HG03571 (cell line): ENCODE data around the gene PNMA5.
A peak's percentile ranks its signal among the peaks of the same experiment; 100 is the strongest.

ENCODE experiments used
- ATAC-seq: cut with Tn5 transposase; IDR thresholded peaks from one replicate; pipeline ENCODE4 v1.9.1; 2021; ENCODE audit not compliant: unreplicated experiment

PNMA5 gene

DNA sequence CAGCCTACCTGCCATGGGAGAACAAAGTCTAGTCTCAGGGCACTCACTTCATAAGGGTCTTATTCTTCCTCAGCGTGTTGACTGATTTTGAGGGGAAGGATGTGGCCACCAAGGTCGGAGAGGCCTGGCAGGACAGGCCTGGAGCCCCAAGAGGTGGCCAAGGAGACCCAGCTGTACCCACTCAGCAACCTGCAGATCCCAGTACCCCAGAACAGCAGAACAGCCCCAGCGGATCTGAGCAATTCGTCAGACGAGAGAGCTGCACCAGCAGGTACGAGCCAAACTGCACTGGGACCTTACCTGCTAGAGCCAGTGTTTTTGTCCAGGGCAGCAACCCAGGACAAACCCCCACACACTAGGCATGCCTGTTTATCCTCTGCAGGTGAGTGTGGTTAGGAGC is 34.3 kb downstream of the PNMA5 start:
- no peak for ATAC-seq

DNA sequence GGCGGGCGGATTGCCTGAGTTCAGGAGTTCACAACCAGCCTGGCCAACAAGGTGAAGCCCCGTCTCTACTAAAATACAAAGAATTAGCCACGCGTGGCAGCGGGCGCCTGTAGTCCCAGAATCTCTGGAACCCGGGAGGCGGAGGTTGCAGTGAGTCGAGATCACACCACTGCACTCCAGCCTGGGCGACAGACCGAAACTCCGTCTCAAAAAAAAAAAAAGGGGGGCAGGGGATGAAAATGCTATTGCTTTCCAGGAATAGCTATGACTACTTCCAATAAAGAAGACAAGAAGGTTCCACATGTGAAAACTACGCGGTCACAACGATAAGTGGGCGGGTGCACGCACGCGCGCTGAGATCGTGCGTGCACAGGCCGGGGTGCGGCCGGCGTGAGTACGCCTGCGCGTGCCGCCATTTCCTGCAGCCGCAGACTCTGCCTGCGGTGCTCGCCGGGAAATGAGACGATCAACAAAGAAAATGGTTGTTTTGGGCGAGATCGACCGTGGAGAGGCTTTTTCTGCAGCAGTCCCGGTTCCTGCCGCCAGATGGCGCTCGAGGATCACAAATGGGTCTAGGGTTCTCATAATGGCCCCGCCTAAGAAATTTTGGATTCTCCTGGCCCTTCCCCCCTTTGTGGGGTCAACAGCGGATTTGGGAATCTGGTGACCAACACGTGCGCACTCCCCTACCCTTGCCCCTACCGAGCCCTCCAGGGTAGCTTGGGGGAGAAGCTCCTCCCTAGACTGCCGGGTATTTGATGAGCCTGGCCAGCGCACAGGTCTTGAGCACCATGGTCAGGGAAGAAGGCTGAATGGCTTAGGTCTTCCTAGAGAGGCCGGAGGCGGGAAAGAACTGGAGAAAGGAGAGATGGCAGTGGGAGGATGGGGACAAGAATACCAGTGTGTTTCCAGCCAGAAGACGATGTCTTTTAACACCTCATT is 35.1 kb downstream of the PNMA5 start:
- ATAC-seq = peak; percentile 93

DNA sequence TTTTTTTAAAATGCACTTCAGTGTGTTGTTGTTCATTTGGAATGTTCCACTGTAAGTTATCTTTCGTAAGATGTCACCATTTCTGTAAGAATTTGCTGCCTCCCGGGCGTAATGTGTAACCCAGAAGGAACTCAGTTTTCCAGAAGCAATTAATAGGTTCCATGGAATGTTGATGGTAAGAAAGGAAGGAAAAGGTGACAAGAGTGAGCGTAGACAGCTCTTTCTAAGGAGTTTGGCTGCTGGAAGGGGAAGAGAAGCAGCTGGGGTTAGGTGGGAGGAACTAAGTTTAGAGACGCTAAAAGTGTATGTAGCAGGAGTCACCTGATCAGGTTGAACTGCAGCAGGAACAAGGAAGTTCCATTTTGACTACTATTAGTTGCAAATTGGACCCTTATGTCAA is 35.9 kb downstream of the PNMA5 start:
- no peak for ATAC-seq

DNA sequence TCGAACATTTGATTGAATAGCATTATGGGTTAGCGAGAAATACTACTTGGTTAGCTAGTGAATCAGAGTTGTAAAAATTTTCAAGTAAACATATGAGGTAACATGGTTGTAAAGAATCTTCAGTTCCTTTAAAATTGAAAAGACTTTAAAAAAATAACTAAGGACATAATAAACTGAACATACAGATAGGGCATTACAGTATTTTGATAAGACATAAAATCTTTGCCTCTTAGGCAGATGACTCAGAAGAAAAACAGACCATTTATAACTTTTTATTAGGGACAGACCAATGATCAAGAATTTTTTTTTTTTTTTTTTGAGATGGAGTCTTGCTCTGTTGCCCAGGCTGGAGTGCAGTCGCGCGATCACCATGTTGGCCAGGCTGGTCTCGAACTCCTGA is 43.1 kb downstream of the PNMA5 start:
- no peak for ATAC-seq

DNA sequence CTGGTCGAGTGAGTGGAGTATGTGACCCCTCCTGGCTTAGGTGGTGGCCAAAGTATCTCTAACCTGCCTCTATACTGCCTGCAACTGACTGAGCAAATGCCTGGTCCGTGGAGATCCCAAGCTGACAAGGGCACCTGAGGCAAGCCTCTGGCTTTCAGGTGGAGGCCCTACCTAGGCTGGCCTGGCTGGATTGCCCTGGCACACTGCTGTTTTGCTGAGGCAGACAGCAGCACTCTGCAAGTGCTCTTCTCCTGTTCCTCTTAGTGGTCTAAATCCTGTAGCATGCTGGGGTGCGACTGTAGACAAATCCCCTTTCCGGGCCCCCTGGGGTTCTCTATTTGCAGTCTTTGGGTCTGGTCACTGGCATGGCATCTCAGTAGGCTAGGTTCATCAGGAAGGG is 44.8 kb downstream of the PNMA5 start:
- no peak for ATAC-seq

DNA sequence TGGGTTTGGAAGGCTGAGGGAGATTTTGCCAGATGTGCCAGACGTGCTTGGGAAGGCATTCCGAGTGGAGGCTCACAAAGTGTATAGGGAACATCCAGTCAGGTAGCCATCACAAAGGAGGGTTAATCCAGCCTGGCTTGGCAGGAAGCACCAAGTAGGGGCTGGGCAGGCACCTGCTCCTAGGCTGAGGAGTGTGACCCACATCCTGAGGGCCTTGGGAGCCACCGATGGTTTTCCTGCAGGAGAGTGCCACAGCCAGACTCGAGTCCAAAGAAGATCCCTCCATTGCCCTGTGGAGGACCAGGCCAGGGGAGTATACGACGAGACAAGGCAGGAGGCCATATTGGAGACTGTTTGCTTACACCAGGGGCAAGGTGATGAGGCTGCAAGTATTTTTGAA is 47.2 kb downstream of the PNMA5 start:
- ATAC-seq = no peak

DNA sequence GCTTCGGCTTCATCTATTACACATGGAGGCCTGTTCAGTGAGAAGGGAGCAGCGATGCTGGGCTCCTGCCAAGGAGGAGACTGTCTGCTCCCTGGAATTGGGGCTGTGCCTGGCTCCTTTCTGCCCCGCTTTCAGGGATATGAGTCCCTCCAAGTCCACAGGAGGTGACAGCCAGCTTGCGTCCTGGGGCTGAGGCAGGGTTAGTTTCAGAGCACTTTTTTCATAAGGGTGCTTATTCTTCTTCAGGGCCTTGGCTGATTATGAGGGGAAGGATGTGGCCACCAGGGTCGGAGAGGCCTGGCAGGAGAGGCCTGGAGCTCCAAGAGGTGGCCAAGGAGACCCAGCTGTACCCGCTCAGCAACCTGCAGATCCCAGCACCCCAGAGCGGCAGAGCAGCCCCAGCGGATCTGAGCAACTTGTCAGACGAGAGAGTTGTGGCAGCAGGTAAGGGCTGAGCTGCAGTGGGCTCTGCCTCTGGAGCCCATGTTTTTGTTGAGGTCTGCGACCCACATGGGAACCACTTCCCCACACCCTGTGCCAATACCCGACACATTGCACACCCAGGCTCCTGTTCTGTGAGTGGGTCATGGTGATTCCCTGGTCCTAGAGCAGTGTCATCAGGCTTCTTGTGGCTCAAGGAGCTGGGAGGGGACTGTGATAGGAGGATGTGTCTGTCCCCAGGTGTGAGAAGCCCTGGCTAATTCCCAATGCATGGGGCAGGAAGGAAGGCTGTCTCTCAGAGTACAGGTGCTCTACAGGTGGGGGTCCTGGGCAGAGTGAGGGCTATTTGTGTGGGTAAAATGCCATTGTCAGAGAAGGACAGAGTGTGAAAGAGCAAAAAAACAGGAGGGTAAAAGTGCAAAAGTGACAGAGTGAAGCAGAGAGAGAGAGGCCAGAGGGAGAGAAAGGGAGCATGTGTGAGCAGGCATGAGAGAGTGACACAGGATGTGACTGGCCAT is 48.6 kb downstream of the PNMA5 start:
- no peak for ATAC-seq

DNA sequence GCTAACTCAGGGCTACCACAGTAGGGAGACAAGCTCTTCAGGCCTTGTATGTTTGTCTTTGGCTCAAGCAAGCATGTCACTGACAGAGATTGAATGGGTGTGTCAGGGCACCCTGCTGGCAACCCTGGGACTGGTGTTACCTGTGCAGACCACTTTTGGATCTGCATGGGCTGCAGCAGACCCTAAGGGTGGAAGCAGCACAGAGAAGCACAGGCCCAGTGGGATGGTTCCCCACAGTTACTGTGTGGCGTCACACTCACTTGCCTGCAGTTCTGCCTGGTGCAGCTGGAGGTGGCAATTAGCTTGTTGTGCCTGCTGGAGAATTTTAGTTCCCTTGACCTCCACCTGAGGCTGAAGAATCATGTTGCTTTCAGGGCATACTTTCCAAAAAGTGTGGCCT is 50.1 kb downstream of the PNMA5 start:
- ATAC-seq = no peak

DNA sequence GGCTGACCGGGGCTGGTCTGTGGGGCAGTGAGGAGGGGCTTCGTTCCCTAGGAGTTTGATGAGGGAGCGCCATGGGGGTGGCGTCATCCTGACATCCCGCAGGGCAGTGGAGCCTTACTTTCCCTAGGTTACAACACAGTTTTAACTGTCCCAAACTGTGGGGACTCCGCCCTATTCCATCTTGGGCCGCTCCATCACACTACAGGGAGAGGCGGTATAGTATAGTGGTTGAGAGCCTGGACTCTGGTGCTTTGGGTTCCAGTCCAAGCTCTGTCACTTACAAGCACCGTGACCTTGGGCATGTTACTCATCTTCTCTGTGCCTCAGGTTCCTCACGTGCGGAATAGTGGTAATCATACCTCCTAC is 51.9 kb downstream of the PNMA5 start:
- no peak for ATAC-seq

DNA sequence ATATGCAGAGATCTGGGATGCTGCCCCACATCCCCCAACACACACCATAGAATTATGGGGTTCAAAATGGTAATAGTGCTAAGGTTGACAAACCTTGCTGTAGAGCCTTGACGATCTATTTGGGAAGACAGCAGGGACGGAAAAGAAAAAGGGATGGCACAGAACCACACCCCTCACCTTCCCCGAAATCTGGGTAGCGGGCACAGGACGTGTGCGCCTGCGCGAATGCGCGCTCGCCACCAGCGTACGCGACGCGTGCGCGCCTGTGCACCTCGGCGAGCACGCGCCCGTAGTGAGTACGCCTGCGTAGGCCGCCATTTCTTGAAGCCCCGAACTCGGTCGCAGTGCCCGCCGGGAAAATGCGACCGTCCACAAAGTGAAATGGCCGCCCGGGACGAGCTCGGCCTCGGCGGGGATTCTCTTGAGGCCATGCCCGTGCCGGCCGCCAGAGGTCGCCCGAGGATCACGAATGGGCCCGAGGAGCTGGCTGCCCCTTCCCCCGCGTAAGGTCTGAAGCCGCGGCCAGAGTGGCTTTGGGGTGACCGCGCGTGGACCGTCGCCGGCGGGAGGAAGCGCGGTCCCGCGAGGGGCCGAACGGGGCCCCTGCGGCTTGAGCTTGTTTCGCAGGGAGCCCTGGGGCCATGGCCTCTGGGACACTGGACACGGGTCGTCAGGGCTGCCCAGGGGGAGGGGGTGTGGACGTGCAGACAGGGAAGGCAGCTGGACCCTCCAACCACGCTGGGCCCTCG is 52.4 kb downstream of the PNMA5 start:
- peak; percentile 94 for ATAC-seq
